Diencephalon (tissue), 1 donor: ENCODE results near the gene AUTS2. TPM values are rescaled to one million over a fixed set of nuclear protein-coding genes. Genes with fewer than 3 reads are reported as not detected.

Source experiments
- small RNA-seq: library from RNA; depleted of rRNA; stranded (forward); fragments of <200 nt; gene quantifications from one replicate; pipeline ENCODE3, GENCODE V24; 2014
- total RNA-seq: library from RNA; depleted of rRNA; stranded (reverse); fragments of >200 nt; gene quantifications from one replicate; pipeline ENCODE4 v1.2.3, GENCODE V29; 2014

The AUTS2 gene
- total RNA-seq: 82.1 TPM

DNA sequence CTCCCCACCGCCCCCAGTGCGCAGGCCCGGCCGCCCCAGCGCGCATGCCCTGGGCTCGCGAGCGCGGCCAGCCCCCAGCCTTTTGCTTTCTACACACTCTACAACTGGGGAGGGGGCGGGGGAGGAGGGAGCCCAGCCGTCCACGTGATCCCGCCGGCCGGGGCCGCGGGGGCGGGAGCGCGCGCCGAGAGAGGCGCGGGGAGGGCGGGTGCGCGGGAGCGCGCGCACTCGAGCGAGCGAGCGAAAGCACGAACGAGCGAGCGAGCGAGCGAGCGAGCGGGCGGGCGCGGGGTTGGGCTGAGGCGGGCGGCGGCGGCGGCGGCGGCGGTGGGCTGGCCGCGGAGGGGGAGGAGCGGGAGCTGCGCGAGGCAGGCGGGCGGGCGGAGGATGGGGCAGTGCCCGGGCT lies at the start of gene AUTS2:
Gene AUTS2, plus strand, starts transcription at position 395 of the 406 bp plus-strand sequence. CDS start 1,179 bp downstream, outside the sequence.

Small RNA genes within 50 kb of the gene (small RNA-seq; reads per million reads assigned to genes)
- gene AC073873.1: not detected
